GM23338 (cell line): ENCODE results near the gene ROBO1. TPM values are rescaled to one million over a fixed set of nuclear protein-coding genes. Genes with fewer than 3 reads are reported as not detected.

ENCODE experiments used
- ATAC-seq: fragments of 200-7000 bp; cut with Tn5 transposase; 3 replicates; pipeline ENCODE4 v1.9.1; 2020
- DNase-seq: peaks from one replicate; pipeline ENCODE4 v3.0.0-alpha.2; 2015; ENCODE audit warnings: low spot score
- H2AFZ ChIP-seq: fragments of 200-600 bp; sonication (generic); 2 replicates; pipeline ENCODE4 v1.8.0; 2016; ENCODE audit warnings: antibody characterized with exemption, mild to moderate bottlenecking, moderate library complexity
- H3F3A ChIP-seq: fragments of 200-600 bp; sonication (generic); replicated peaks from 2 replicates; pipeline ENCODE4 v1.8.0; 2017; ENCODE audit warnings: antibody characterized with exemption, mixed run types, low read depth
- H3K27ac ChIP-seq: fragments of 200-600 bp; sonication (generic); 2 replicates; pipeline ENCODE4 v1.6.1; 2016; ENCODE audit warnings: low read depth
- H3K27me3 ChIP-seq: fragments of 200-600 bp; sonication (generic); 2 replicates; pipeline ENCODE4 v1.8.0; 2016; ENCODE audit warnings: mild to moderate bottlenecking, mixed run types, moderate library complexity; ENCODE audit not compliant: insufficient read depth
- H3K36me3 ChIP-seq: fragments of 200-600 bp; sonication (generic); 2 replicates; pipeline ENCODE4 v1.8.0; 2016; ENCODE audit warnings: mild to moderate bottlenecking; ENCODE audit not compliant: insufficient read depth
- H3K4me1 ChIP-seq: fragments of 200-600 bp; sonication (generic); 2 replicates; pipeline ENCODE4 v1.8.0; 2016; ENCODE audit warnings: mild to moderate bottlenecking, moderate library complexity; ENCODE audit not compliant: insufficient read depth
- H3K4me2 ChIP-seq: fragments of 200-600 bp; sonication (generic); 2 replicates; pipeline ENCODE4 v1.7.1; 2017; ENCODE audit warnings: mixed run types
- H3K4me3 ChIP-seq: fragments of 200-600 bp; sonication (generic); 2 replicates; pipeline ENCODE4 v1.6.1; 2016; ENCODE audit warnings: mixed run types
- H3K79me2 ChIP-seq: fragments of 200-600 bp; sonication (generic); replicated peaks from 2 replicates; pipeline ENCODE4 v1.8.0; 2017; ENCODE audit warnings: mild to moderate bottlenecking; ENCODE audit not compliant: insufficient read depth
- H3K9me2 ChIP-seq: fragments of 200-600 bp; sonication (generic); 2 replicates; pipeline ENCODE4 v1.8.0; 2017; ENCODE audit not compliant: insufficient read depth
- H4K20me1 ChIP-seq: fragments of 200-600 bp; sonication (generic); replicated peaks from 2 replicates; pipeline ENCODE4 v1.8.0; 2017; ENCODE audit warnings: mild to moderate bottlenecking; ENCODE audit not compliant: insufficient read depth
- H3K27ac Mint-ChIP-seq: 2 replicates; pipeline ENCODE4 v1.8.0; 2020; ENCODE audit warnings: inconsistent platforms, mild to moderate bottlenecking, moderate library complexity, mixed read lengths
- H3K27me3 Mint-ChIP-seq: 3 replicates; pipeline ENCODE4 v1.8.0; 2022; ENCODE audit warnings: low read depth, mild to moderate bottlenecking, moderate library complexity, mixed read lengths, inconsistent platforms; ENCODE audit not compliant: insufficient read depth, poor library complexity
- H3K36me3 Mint-ChIP-seq: 3 replicates; pipeline ENCODE4 v1.8.0; 2021; ENCODE audit warnings: low read depth, mild to moderate bottlenecking, inconsistent platforms, moderate library complexity, mixed read lengths
- H3K4me1 Mint-ChIP-seq: 3 replicates; pipeline ENCODE4 v1.8.0; 2020; ENCODE audit warnings: mild to moderate bottlenecking, inconsistent platforms, mixed read lengths
- H3K4me3 Mint-ChIP-seq: 3 replicates; pipeline ENCODE4 v1.8.0; 2021; ENCODE audit warnings: moderate library complexity, mild to moderate bottlenecking, inconsistent platforms, mixed read lengths
- H3K9me3 Mint-ChIP-seq: 3 replicates; pipeline ENCODE4 v1.8.0; 2020; ENCODE audit warnings: moderate library complexity, mild to moderate bottlenecking, inconsistent platforms, mixed read lengths
- CTCF ChIP-seq, 2 experiments: fragments of 200-600 bp in 1 of 2; sonication (generic) in 1 of 2; conservative IDR thresholded peaks; 2 replicates each; pipeline versions ENCODE4 v1.5.1 to v1.6.1; 2016 to 2017; ENCODE audit warnings: antibody characterized with exemption in 2 of 2, low read depth in 2 of 2, mild to moderate bottlenecking in 2 of 2, moderate library complexity in 1 of 2
- ETS1 ChIP-seq: IDR thresholded peaks from 2 replicates; pipeline ENCODE4 v1.6.1; 2016; ENCODE audit warnings: antibody characterized with exemption
- EZH2phosphoT487 ChIP-seq: fragments of 200-600 bp; sonication (generic); IDR thresholded peaks from one replicate; pipeline ENCODE4 v1.8.1; 2018; ENCODE audit warnings: antibody characterized with exemption; ENCODE audit not compliant: unreplicated experiment
- JUNB ChIP-seq: IDR thresholded peaks from one replicate; pipeline ENCODE4 v1.6.1; 2016; ENCODE audit warnings: antibody characterized with exemption; ENCODE audit not compliant: unreplicated experiment
- NANOG ChIP-seq: IDR thresholded peaks from 2 replicates; pipeline ENCODE4 v1.6.1; 2016; ENCODE audit warnings: antibody characterized with exemption, borderline replicate concordance
- POLR2AphosphoS5 ChIP-seq: IDR thresholded peaks from 2 replicates; pipeline ENCODE4 v1.6.1; 2016; ENCODE audit warnings: antibody characterized with exemption, low read depth
- REST ChIP-seq: IDR thresholded peaks from one replicate; pipeline ENCODE4 v1.6.1; 2018; ENCODE audit warnings: antibody characterized with exemption; ENCODE audit not compliant: unreplicated experiment
- ZNF114 ChIP-seq: fragments of 250-450 bp; sonication (Bioruptor Pico); IDR thresholded peaks from 2 replicates; pipeline ENCODE4 v1.5.0; 2020; ENCODE audit warnings: mild to moderate bottlenecking, moderate library complexity
- ZNF462 ChIP-seq: fragments of 250-450 bp; sonication (Bioruptor Pico); IDR thresholded peaks from 2 replicates; pipeline ENCODE4 v1.5.0; 2020; ENCODE audit warnings: mild to moderate bottlenecking, moderate library complexity
- polyA plus RNA-seq: library from polyadenylated mRNA; unstranded; fragments of >200 nt; fragmentation: Nextera tagmentation; extraction: Ambion mirVana; gene quantifications from 2 replicates; pipeline ENCODE4 v1.2.1, GENCODE V29; 2016
- total RNA-seq: library from RNA; depleted of rRNA; stranded (reverse); fragments of >200 nt; shearing (Covaris generic); gene quantifications from 2 replicates; pipeline ENCODE4 v1.2.3, GENCODE V29; 2014

ROBO1 gene
- total and polyA plus RNA-seq, 2 experiments from 2014 or later: 19.2 to 78.3 TPM

GRCh38 chr3:79038057-79038456 lies 729.7 kb downstream of the ROBO1 start:
- Histone ChIP-seq H3K79me2 (no peaks in the 10 kb centered on the region), H3F3A (no peaks in the 10 kb centered on the region), H3K4me3 (no peak overlapping the region), H4K20me1 (no peaks in the 10 kb centered on the region), H3K27me3 (no peaks in the 10 kb centered on the region), H3K36me3 (no peaks in the 10 kb centered on the region), H3K4me2 (no peak overlapping the region), H3K4me1 (no peaks in the 10 kb centered on the region), H3K27ac (no peak overlapping the region), H2AFZ (no peak overlapping the region), H3K9me2 (no peaks in the 10 kb centered on the region)
- no peak for ATAC-seq
- no peak for DNase-seq
- no peaks in the 10 kb centered on the region for H3K27me3 Mint-ChIP-seq
- H3K9me3 Mint-ChIP-seq: no peaks in the 10 kb centered on the region
- H3K4me3 Mint-ChIP-seq: no peak overlapping the region
- TF ChIP-seq POLR2AphosphoS5: no peak
- no peak for TF ChIP-seq CTCF (conservative IDR thresholded peaks at IDR 0.05; ENCODE audit: low read depth in 2 of 2)
- no peak for TF ChIP-seq NANOG
- no peak for TF ChIP-seq ZNF114
- no peak for TF ChIP-seq EZH2phosphoT487
- no peak for TF ChIP-seq ZNF462 (CRISPR knock-in tag)
- no peak for TF ChIP-seq JUNB
- no peak for TF ChIP-seq REST
- TF ChIP-seq ETS1: no peak
- no peak overlapping the region for H3K27ac Mint-ChIP-seq
- peaks cover 4% of the 10 kb centered on the region; the same call in 2 of the 3 replicates for H3K4me1 Mint-ChIP-seq
- no peaks in the 10 kb centered on the region for H3K36me3 Mint-ChIP-seq
